ENCODE results near the gene RUBCN. TPM values are rescaled to one million over a fixed set of nuclear protein-coding genes. Genes with fewer than 3 reads are reported as not detected.

RUBCN gene
- total RNA-seq, 1 donor from 2014 or later: 9.2 TPM

GRCh38 chr3:197709135-197709534 lies 27.6 kb downstream of the RUBCN start:
- Histone ChIP-seq H3K4me3 (ENCODE audit: low read depth, low read length) (no peak overlapping the region), H3K27me3 (ENCODE audit: control insufficient read depth, insufficient read depth, low read length) (no peaks in the 10 kb centered on the region), H3K36me3 (ENCODE audit: control insufficient read depth, insufficient read depth, low read length) (peaks cover 6% of the 10 kb centered on the region)
- DNase-seq (ENCODE audit: low read depth) (no peak), FAIRE-seq (no peak)
- no peak for TF ChIP-seq CTCF (IDR thresholded peaks at IDR 0.05; ENCODE audit: insufficient read depth, low read length, severe bottlenecking)

- FAIRE-seq (no peak), DNase-seq (ENCODE audit: low read depth) (no peak)
- Histone ChIP-seq H3K36me3 (ENCODE audit: control insufficient read depth, insufficient read depth, low read length) (peaks cover 12% of the 10 kb centered on the region), H3K4me3 (ENCODE audit: low read depth, low read length) (no peak overlapping the region), H3K27me3 (ENCODE audit: control insufficient read depth, insufficient read depth, low read length) (no peaks in the 10 kb centered on the region)
- TF ChIP-seq CTCF (IDR thresholded peaks at IDR 0.05; ENCODE audit: insufficient read depth, low read length, severe bottlenecking): no peak
Measured at GRCh38 chr3:197706658-197707057, 30.0 kb downstream of the RUBCN start.

GRCh38 chr3:197701841-197702240 lies 34.9 kb downstream of the RUBCN start:
- no peak for FAIRE-seq
- DNase-seq (ENCODE audit: low read depth): no peak
- H3K36me3 ChIP-seq (ENCODE audit: control insufficient read depth, insufficient read depth, low read length): peaks cover 21% of the 10 kb centered on the region
- no peak for TF ChIP-seq CTCF (IDR thresholded peaks at IDR 0.05; ENCODE audit: insufficient read depth, low read length, severe bottlenecking)
- no peaks in the 10 kb centered on the region for H3K27me3 ChIP-seq (ENCODE audit: control insufficient read depth, insufficient read depth, low read length)
- no peak overlapping the region for H3K4me3 ChIP-seq (ENCODE audit: low read depth, low read length)

GRCh38 chr3:197700095-197700494 lies 36.6 kb downstream of the RUBCN start:
- DNase-seq (ENCODE audit: low read depth): no peak
- no peak for TF ChIP-seq CTCF (IDR thresholded peaks at IDR 0.05; ENCODE audit: insufficient read depth, low read length, severe bottlenecking)
- H3K27me3 ChIP-seq (ENCODE audit: control insufficient read depth, insufficient read depth, low read length): no peaks in the 10 kb centered on the region
- H3K36me3 ChIP-seq (ENCODE audit: control insufficient read depth, insufficient read depth, low read length): peaks cover 22% of the 10 kb centered on the region
- FAIRE-seq: no peak
- no peak overlapping the region for H3K4me3 ChIP-seq (ENCODE audit: low read depth, low read length)

GRCh38 chr3:197697355-197697754 lies 39.3 kb downstream of the RUBCN start:
- no peak for DNase-seq (ENCODE audit: low read depth)
- Histone ChIP-seq H3K4me3 (ENCODE audit: low read depth, low read length) (no peak overlapping the region), H3K36me3 (ENCODE audit: control insufficient read depth, insufficient read depth, low read length) (peaks cover 10% of the 10 kb centered on the region), H3K27me3 (ENCODE audit: control insufficient read depth, insufficient read depth, low read length) (no peaks in the 10 kb centered on the region)
- no peak for FAIRE-seq
- TF ChIP-seq CTCF (IDR thresholded peaks at IDR 0.05; ENCODE audit: insufficient read depth, low read length, severe bottlenecking): no peak

GRCh38 chr3:197694251-197694650 lies 42.5 kb downstream of the RUBCN start:
- H3K4me3 ChIP-seq (ENCODE audit: low read depth, low read length): no peak overlapping the region
- H3K36me3 ChIP-seq (ENCODE audit: control insufficient read depth, insufficient read depth, low read length): peaks cover 1% of the 10 kb centered on the region
- H3K27me3 ChIP-seq (ENCODE audit: control insufficient read depth, insufficient read depth, low read length): no peaks in the 10 kb centered on the region
- DNase-seq (ENCODE audit: low read depth) (no peak), FAIRE-seq (no peak)
- TF ChIP-seq CTCF (IDR thresholded peaks at IDR 0.05; ENCODE audit: insufficient read depth, low read length, severe bottlenecking): no peak
